ENCODE data around the gene ZDHHC9.

ZDHHC9 gene

DNA sequence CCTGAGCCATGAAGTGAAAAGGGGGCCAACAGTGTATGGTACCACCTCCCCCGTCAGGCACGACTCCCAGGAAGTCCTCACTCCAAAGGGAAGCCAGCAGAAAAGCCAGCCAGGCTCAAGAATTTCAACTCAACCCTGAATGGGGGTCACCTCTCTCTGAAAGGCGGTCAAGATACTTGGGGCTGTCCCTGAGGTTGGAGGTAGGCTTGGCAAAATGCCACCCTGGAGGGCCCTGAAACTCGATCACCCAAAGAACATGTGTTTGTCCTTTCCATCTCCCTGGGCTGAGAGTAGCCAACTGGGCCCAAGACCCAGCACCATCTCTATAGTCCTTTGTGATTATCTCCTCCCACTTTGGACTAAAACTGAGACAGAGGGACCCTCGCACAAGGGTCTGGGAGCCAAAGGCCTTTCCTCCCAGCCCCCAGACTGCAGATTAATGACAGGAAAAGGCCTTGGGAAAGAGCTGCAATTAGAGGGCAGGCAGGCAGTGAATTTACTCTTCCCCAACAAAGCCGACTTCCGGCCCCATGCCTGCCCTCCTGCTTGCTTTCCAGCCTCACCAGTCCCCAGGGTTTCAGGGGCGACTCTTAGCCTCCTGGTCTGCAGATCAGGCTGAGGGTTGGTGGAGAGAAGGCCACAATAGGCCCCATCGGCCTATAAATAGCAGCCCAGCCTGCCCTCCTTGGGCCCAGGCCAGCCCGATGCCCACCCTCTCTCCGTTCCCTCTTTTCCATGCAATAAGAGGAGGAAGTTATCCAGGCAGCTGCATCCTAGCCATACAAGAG is 58.3 kb downstream of the ZDHHC9 start:
- DNase-seq: no peak

DNA sequence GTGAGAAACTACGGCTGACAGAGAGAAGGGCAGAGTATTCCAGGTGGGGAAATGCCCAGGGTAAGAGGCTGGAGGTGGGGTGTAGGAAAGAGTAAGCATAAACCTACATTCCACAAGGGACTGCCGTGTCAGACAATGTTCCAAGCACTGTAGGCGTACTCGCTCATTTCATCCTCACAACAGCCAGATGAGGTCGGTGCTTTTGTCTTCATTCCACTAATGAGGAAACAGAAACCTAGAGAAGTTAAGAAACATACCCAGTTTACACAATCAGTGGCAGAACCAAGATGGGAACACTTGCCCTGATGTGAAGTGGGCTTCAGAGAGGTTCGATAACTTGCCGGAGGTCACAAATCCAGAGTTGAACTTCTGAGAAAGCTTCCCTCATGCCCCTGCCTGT is 59.3 kb downstream of the ZDHHC9 start:
- no peak for DNase-seq

DNA sequence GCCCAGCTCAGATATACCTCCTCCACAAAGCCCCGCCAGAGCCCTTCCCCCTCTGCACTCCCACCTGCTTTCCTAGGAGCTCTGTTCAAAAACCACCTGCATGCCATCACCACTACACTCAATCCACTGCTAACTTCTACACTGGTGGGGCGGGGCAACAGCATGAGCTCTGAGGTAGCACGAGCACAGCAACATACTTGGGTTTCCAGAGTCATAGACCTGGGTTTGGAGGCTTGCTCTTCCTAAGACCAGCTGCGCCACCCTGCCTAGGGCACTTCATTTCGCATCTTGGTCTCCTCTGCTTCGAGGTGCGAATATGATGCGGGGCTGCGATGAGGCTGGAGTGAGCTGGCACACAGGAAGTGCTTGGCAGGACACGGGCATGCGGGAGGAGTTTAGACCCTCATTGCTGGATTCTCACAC is 60.4 kb downstream of the ZDHHC9 start:
- peak; percentile 19 for DNase-seq

DNA sequence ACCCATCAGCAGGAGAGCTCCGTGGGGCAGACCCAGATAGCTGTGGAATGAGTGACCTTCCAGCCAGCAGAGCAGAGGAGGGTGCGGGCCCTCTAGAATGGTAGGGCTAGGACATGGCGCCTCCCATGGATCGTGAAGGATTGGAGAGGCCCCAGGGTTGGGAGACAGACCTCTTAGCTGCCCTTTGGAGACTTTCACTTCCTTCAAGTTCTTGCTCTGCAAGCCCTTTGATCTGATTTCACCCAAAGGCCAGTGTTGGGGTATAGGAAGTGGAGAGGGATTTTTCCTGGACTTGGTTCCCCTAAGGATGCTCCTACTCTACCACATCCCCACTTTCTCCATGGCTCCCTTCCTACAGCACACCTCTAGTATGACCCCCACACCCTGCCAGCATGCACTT is 61.0 kb downstream of the ZDHHC9 start:
- no peak for DNase-seq

DNA sequence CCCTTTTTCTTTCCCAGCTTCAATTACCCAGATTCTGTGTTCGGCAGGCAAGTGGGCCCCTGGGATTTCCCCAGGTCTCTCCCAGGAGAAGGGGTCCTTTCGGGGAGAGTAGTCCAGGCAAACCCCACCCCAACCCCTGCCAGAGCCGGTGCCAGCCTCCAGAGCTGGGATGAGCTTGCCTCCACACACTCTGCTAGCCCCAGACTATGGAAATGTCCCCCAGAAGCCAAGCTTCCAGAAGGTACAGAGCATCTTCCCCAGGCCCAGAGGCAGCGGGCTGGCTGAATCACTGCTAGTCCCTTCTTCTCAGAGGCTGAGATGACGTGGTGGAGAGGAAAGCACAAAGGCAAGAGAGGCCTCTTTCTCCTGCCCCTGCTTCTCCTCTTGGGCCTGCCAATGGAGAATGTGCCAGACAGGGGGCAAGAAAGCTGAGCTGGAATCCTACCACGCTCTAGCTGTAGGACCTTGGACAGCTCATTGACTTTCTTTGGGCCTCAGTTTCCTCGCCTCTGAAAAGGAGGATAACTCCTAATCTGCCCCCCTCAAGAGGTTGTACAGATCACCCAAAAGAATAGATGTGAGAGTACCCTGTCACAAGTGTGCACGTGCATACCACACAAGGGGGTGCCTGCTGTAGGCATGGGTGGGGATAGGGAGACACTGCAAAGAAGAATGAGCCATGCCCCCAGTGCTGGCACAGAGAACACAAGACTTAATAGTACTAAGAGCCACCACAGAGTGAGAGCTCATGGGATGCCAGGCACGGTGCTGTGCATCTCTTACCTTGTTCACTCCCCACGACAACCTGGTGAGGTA is 61.8 kb downstream of the ZDHHC9 start:
- DNase-seq: peak; percentile 50

DNA sequence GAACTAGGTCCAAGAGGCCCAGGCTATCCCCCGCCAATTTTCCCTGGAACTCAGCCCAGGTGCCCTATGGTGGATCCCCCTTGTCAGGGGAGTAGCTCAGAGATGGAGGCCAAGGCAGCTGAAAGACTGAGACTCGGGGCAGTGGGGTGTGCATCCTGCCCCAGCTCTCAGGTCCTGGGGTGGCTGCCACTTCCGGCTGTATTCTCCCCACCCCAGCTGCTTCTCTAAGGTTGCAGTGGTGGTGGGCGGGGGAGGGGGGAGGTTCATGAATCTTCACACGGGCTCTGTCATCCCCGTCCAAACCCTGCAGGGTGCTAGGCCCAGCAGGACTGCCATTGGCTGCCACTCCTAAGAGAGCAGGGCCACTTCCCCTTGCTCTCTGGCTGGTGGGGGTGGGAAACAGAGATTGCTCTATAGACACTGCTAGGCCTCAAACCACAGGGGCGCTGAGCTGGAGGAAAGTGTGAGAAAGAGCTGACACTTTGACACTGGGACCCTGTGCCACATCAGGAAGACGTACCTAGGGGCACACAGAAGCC is 62.5 kb downstream of the ZDHHC9 start:
- peak; percentile 84 for DNase-seq

DNA sequence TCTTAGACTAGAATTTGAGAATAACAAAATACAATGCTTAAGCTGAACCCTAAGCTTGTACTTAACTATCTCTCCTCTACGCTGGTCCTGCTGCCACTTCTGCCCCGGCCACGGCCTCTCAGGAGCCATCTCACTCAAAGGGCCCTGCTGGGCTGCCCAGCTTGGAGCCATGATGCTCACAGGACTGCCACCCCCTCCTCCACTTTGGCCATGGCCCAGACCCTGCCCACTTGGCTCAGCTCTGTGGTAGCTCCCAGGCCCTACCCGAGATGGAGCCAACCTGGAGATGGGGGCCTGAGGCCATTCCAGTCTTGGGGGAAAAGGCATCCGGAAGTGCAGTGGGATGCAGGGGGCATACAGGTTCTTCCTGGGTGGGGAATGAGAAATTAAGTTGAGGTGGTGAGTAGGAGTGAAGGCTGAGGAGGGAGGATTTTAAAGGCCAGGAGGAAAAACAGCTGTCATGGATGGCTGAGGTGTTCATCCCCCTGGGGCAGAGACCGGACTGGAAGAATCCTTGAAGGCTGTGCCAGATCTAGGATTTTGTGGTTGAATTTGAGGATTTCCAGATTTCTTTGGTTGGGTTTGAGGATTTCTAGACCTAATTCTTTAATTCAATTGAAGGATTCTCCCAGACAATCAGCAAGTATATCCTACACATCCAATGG is 63.1 kb downstream of the ZDHHC9 start:
- DNase-seq: no peak

DNA sequence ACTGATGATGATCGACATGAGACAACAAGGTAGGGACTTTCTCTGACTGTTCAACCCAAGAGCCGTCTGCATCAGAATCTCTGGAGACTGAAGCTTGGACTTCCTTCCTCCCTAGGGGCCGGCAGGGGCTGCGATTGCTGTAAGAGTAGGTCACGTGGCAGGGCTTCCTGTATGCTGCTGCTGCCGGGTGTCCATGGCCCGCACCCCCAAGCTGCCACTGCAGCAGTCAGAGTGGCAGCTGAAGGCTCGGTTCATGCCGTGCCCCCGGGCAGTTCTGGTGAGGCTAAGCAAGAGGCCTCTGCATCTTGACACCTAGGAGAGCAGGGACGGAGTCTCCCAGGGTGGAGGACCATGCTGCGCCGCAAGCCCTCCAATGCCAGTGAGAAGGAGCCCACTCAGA is 63.9 kb downstream of the ZDHHC9 start, which contains the start of gene SASH3:
TSS of gene SASH3 (plus strand) at position 203 of the 400 bp plus-strand sequence. CDS start at position 352, 149 bp downstream.
- DNase-seq: peak; percentile 57

DNA sequence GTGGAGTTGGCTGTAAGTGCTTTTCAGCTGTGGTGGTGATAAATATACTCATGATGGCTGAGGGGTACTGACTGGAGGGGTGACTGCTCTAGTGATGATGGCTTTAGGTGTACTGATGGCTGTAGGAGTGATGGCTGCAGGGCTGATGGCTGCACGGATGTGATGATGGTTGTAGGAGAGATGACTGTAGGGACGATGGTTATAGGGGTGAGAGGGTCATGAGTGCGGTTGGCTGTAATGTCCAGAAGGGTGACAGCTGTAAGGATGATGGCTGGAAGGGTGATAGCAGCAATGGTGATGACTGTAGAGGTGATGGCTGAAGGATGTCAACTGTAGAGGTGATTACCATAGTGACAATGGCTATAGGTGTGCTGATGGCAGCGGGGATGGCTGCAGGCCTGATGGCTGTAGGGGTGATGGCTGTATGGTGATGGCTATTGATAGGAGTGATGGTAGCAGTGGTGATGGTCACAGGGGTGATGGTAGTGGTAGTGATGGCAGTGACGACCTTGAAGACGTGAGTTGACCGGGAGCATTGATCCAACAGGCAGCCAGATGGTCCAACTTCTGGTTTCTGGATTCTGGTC is 64.5 kb downstream of the ZDHHC9 start:
- no peak for DNase-seq

DNA sequence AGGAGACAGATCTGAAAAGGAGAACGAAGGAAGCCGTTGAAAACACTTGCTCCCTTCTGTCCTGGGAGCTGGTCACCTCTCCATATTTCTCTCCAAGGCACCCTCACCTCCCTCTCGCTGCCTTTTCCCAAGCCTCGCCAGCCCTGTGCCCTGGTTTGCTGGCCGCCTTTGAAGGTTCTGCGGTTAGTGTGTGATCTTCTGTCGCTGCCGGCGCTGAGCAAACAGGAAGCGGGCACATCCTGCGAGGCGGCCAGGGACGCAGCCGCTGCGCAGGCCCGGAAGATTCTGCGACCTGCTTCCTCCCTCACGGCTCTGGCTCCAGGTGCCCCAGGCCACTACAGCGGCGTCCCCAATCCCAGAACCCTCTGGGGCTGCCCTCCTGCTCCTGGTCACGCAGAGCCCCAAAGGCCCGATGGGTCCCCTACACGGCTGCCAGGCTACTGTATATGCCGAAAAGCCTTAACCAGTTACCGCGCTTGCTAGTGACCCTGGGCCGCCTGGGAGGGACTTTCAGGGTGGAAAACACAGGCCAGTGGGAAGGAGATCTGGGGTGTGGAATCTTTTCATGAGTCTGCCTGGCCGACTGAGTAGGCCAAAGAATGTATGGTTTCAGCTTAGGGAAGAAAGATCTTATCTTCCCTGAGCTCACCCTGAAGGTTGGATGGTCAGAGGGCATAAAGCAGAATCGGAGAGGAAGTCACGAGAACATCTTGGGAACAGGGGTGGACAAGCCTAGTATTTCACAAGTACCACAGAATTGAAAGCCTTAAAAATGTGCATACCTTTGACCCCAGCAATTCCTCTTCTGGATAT is 66.3 kb downstream of the ZDHHC9 start:
- DNase-seq: peak; percentile 69

DNA sequence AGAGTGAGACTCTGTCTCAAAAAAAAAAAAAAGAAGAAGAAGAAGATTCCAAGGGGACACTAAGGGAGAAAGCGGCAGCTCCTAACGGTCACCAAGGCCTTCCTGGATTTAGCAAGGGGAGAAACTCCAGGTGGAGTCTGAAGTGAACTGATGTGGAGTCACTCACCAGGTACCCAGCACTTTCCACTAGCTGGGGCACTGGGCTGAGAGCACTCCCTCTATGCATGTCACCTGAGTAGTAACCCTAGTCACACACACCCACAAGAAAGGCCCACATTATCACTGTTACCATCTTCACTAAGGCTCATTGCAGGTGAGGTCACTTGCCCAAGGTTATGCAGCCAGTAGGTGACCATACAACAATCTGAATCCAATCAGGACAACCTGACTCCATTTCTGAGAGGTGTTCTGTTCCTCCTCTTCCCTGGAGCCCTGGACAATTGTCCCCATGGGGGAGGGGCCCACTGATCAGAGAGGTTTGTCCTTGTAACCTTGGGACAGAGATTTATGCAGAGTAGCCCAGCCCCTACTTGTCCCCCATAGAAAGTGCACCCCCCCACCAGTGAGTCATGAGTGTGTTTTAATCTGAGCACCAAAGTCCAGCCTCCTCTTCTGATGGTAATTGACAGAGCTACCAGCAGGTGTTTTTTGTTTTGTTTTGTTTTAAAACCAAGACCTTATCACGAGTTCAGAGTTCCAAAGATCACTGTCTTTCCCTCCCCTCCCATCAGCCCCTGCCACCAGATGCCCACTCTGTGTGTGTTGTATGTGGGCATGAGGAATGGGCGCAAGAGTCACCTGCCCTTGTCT is 69.8 kb downstream of the ZDHHC9 start:
- no peak for DNase-seq

DNA sequence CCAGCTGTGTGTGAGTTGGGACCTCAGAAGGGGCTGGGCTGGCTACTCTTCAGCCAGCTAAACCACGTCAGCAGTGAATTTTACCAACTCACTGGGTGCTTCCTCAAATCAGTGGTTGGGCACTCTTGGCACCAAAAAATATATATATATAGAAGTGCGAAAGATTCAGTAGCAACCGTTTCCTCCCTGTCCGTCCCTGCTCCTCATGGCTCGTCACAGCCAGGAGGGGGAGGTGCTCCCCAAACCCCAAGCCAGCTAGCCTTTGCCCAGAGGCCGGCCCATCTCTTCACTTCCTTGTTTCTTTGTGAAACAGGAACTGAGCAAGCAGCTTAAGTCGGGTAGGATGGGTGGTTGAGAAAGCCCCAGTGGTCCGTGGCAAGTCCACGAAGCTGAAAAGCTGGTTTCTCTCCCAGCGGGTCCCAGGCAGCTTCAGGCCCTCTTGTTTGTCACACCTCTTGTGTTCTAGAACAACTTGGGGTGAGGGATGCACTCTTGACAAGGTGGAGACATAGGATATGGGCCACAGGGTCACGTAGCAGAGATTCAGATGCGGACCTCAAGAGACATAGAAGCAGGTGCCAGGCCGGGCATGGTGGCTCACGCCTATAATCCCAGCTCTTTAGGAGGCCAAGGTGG is 70.8 kb downstream of the ZDHHC9 start:
- DNase-seq: no peak

DNA sequence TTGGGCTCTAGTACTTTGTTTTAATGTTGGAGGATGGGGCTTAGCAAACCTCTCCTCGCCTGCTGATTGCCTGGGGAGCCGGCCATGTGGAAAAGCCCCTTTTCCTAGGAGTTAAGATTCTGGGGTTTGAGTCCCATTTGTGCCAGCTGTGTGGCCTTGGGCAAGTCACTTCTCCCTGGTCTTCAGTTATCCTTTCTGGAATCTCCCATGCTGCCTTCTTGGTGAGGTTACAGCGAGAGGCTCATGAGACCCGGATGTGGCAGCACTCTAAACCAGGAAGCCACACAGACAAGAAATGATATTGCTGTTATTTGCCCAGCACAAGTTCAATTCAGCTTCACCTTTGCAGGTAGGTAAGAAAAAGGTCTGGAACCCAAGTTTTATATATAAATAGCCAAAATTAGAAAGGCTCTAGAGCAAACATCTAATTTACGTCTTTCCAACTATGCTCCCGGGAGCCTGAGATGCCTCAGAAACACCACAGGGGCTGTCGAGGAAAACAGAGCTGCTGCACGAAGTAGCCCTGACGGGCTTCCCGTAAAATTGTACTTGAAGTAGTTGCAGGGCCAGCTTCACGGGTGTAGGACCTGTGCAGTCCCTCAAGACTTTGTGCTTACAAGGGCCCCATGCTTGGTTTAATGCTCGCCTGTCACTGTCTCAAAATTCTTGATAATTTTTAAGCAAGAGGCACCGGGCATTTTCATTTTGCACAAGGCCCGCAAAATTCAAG is 72.3 kb downstream of the ZDHHC9 start:
- no peak for DNase-seq

DNA sequence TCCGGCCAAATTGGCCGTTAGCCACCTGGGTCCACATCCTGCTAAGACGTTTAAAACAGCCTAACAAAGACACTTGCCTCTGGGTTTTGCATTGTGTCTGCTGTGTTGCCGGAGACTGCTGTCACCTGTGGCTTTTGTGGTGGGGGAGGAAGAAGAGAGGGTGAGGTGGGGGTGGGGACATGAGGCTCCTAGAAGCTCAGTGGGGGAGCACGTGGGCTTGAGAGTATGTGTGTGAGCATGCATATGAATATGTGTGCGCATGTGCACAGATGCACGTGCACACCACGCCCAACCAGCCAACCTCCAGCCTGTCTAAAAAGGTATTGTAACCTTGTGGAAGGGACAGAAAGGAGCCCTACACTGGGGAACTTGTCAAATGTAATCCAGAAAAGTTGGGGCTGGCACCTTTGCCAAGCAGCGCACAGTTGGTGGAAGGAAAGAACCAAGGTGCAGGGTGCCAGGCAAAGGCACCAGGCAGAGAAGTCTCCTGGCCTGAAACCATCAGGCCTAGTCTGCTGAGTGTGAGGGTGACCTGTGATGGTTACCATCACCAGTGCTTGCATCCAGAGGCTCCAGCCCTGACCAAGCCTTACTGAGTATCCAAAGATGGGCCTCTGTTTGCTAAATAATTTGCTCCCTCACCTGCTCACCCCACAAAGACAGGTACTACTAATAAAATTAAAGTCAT is 74.1 kb downstream of the ZDHHC9 start:
- DNase-seq: peak; percentile 65

DNA sequence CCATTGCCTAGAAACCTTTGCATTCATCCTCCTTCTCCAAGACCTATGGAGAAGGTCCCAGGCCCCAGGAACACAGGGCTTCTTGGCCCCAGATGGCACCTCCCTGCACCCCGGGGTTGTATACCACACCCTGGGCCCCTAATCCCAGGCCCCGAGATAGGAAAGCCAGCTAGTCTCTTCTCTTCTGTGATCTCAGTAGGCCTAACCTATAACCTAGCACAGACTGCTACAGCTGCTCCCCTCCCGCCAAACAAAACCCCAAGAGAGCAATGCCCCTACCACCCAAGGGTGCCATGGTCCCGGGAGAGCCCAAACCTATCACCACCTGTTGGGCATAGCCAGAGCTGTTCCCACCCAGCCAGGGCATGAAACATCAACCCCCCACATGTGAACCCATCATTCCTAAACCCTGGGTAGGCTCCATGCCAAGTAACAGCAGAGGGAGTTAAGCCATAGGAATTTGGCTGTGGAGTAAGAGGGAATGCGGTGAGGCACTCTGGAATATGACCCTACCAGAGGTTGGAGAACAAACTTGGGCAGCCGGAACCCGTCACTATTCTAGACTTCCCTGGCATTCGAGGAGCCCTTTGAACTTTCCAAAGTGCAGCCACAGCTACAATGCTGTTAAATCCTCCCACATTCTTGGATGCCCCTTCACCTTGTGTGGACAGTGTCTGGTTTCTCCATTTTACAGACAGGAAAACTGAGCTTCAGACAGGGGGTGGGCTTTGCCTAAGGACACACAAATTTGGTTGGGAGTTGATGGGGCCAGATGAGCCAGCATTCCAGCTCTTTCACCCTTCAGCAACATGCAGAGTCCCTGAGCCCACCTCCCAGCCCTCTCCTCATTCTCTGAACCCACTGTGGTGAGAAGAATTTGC is 74.9 kb downstream of the ZDHHC9 start:
- DNase-seq: no peak

DNA sequence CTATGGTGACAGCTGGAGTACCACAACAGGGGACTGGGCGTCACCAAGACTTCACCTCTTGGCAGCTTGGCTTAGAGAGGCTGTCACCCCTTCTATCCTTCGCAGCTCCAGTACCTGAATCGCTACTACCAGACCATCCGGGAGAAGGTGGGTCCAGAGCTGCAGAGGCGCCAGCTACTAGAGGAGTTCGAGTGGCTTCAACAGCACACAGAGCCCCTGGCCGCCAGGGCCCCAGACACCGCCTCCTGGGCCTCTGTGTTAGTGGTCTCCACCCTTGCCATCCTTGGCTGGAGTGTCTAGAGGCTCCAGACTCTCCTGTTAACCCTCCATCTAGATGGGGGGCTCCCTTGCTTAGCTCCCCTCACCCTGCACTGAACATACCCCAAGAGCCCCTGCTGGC is 75.5 kb downstream of the ZDHHC9 start:
- DNase-seq: no peak

DNA sequence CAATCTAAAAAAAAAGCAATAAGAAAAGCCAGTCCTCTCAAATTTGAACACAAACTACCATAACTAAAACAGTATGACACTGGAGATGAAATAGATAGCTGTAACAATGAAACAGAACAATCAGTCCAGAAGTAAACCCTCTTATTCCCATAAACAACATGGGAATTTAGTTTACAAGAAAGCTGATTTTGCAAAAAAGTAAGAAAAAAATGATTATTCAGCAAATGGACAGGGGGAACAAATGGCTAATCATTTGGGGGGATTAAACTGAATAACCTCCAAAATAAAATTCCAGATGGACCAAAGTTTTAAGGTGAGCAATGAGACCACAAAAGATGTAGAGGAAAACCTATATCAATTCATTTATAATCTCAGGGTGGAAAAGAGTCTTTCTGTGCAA is 80.0 kb downstream of the ZDHHC9 start:
- no peak for DNase-seq

DNA sequence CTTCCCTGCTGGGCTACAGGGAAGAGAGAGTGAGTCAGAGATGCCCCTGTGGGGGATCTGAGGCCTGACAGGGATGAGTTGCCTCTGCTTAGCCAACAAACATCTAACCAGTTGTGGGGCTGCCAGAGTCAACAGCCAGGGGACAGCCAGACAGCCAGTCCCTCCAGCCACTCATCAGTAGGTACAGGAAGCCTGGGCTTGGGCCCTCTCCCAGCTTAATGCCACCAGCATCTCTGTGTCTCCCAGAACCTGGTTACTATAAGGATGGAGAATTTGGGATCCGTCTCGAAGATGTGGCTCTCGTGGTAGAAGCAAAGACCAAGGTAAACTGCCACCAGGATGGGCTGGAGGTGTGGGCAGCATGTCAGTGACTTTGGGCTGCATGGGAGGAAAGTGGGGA is 81.2 kb downstream of the ZDHHC9 start:
- DNase-seq: no peak
